Lower leg skin (tissue), 3 donors: ENCODE data around the gene MDGA2.

ENCODE experiments used
- POLR2A ChIP-seq, 2 donors: fragments of 450-650 bp; IDR thresholded peaks; one replicate each; pipeline ENCODE4 v1.6.1; 2016 to 2017; ENCODE audit warnings: antibody characterized with exemption in 2 of 2, mild to moderate bottlenecking in 1 of 2, moderate library complexity in 1 of 2
- TF ChIP-seq, protein P1 (sequence below), 3 donors: fragments of 450-650 bp; IDR thresholded peaks; one replicate each; pipeline ENCODE4 v1.5.1; 2016; ENCODE audit warnings: antibody characterized with exemption in 3 of 3, mild to moderate bottlenecking in 3 of 3, moderate library complexity in 2 of 3

DNA sequence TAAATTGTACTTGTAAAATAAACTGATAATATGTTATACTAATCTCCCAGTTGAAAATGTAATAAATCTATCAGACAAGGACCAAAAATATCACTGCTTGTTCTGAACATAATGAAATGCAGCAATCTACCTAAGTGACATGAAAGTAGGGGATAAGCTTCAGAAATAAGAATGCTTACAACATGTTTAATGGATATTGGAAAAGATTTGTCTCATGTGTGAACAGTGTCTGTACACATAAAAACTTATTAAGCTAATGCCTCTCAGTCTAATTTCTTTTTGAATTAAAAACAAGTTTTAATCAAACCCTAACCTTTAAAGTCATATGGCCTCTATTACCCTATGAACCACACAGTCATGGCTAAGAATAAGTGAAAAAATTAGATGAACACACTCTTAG lies 465.3 kb downstream of the MDGA2 start:
- TF ChIP-seq, protein P1, sequence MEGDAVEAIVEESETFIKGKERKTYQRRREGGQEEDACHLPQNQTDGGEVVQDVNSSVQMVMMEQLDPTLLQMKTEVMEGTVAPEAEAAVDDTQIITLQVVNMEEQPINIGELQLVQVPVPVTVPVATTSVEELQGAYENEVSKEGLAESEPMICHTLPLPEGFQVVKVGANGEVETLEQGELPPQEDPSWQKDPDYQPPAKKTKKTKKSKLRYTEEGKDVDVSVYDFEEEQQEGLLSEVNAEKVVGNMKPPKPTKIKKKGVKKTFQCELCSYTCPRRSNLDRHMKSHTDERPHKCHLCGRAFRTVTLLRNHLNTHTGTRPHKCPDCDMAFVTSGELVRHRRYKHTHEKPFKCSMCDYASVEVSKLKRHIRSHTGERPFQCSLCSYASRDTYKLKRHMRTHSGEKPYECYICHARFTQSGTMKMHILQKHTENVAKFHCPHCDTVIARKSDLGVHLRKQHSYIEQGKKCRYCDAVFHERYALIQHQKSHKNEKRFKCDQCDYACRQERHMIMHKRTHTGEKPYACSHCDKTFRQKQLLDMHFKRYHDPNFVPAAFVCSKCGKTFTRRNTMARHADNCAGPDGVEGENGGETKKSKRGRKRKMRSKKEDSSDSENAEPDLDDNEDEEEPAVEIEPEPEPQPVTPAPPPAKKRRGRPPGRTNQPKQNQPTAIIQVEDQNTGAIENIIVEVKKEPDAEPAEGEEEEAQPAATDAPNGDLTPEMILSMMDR (IDR thresholded peaks at IDR 0.05), result no peak
- no peak for TF ChIP-seq POLR2A (IDR thresholded peaks at IDR 0.05)
